GM23338 (cell line): Measurements from ENCODE around the gene MTAP. TPM values are rescaled to one million over a fixed set of nuclear protein-coding genes. Genes with fewer than 3 reads are reported as not detected.

Experiments used
- ATAC-seq: fragments of 200-7000 bp; cut with Tn5 transposase; 3 replicates; pipeline ENCODE4 v1.9.1; 2020
- DNase-seq: peaks from one replicate; pipeline ENCODE4 v3.0.0-alpha.2; 2015; ENCODE audit warnings: low spot score
- H2AFZ ChIP-seq: fragments of 200-600 bp; sonication (generic); 2 replicates; pipeline ENCODE4 v1.8.0; 2016; ENCODE audit warnings: antibody characterized with exemption, mild to moderate bottlenecking, moderate library complexity
- H3F3A ChIP-seq: fragments of 200-600 bp; sonication (generic); replicated peaks from 2 replicates; pipeline ENCODE4 v1.8.0; 2017; ENCODE audit warnings: antibody characterized with exemption, mixed run types, low read depth
- H3K27ac ChIP-seq: fragments of 200-600 bp; sonication (generic); 2 replicates; pipeline ENCODE4 v1.6.1; 2016; ENCODE audit warnings: low read depth
- H3K27me3 ChIP-seq: fragments of 200-600 bp; sonication (generic); 2 replicates; pipeline ENCODE4 v1.8.0; 2016; ENCODE audit warnings: mild to moderate bottlenecking, mixed run types, moderate library complexity; ENCODE audit not compliant: insufficient read depth
- H3K36me3 ChIP-seq: fragments of 200-600 bp; sonication (generic); 2 replicates; pipeline ENCODE4 v1.8.0; 2016; ENCODE audit warnings: mild to moderate bottlenecking; ENCODE audit not compliant: insufficient read depth
- H3K4me1 ChIP-seq: fragments of 200-600 bp; sonication (generic); 2 replicates; pipeline ENCODE4 v1.8.0; 2016; ENCODE audit warnings: mild to moderate bottlenecking, moderate library complexity; ENCODE audit not compliant: insufficient read depth
- H3K4me2 ChIP-seq: fragments of 200-600 bp; sonication (generic); 2 replicates; pipeline ENCODE4 v1.7.1; 2017; ENCODE audit warnings: mixed run types
- H3K4me3 ChIP-seq: fragments of 200-600 bp; sonication (generic); 2 replicates; pipeline ENCODE4 v1.6.1; 2016; ENCODE audit warnings: mixed run types
- H3K79me2 ChIP-seq: fragments of 200-600 bp; sonication (generic); replicated peaks from 2 replicates; pipeline ENCODE4 v1.8.0; 2017; ENCODE audit warnings: mild to moderate bottlenecking; ENCODE audit not compliant: insufficient read depth
- H3K9me2 ChIP-seq: fragments of 200-600 bp; sonication (generic); 2 replicates; pipeline ENCODE4 v1.8.0; 2017; ENCODE audit not compliant: insufficient read depth
- H4K20me1 ChIP-seq: fragments of 200-600 bp; sonication (generic); replicated peaks from 2 replicates; pipeline ENCODE4 v1.8.0; 2017; ENCODE audit warnings: mild to moderate bottlenecking; ENCODE audit not compliant: insufficient read depth
- H3K27ac Mint-ChIP-seq: 2 replicates; pipeline ENCODE4 v1.8.0; 2020; ENCODE audit warnings: inconsistent platforms, mild to moderate bottlenecking, moderate library complexity, mixed read lengths
- H3K27me3 Mint-ChIP-seq: 3 replicates; pipeline ENCODE4 v1.8.0; 2022; ENCODE audit warnings: low read depth, mild to moderate bottlenecking, moderate library complexity, mixed read lengths, inconsistent platforms; ENCODE audit not compliant: insufficient read depth, poor library complexity
- H3K36me3 Mint-ChIP-seq: 3 replicates; pipeline ENCODE4 v1.8.0; 2021; ENCODE audit warnings: low read depth, mild to moderate bottlenecking, inconsistent platforms, moderate library complexity, mixed read lengths
- H3K4me1 Mint-ChIP-seq: 3 replicates; pipeline ENCODE4 v1.8.0; 2020; ENCODE audit warnings: mild to moderate bottlenecking, inconsistent platforms, mixed read lengths
- H3K4me3 Mint-ChIP-seq: 3 replicates; pipeline ENCODE4 v1.8.0; 2021; ENCODE audit warnings: moderate library complexity, mild to moderate bottlenecking, inconsistent platforms, mixed read lengths
- H3K9me3 Mint-ChIP-seq: 3 replicates; pipeline ENCODE4 v1.8.0; 2020; ENCODE audit warnings: moderate library complexity, mild to moderate bottlenecking, inconsistent platforms, mixed read lengths
- CREB1 ChIP-seq: fragments of 250-450 bp; sonication (Bioruptor Pico); IDR thresholded peaks from 2 replicates; pipeline ENCODE4 v1.5.0; 2020; ENCODE audit warnings: low read depth, mild to moderate bottlenecking, moderate library complexity
- EZH2 ChIP-seq: fragments of 200-600 bp; sonication (generic); IDR thresholded peaks from one replicate; pipeline ENCODE4 v1.8.0; 2017; ENCODE audit warnings: antibody characterized with exemption, mild to moderate bottlenecking, low read depth; ENCODE audit not compliant: unreplicated experiment
- EZH2phosphoT487 ChIP-seq: fragments of 200-600 bp; sonication (generic); IDR thresholded peaks from one replicate; pipeline ENCODE4 v1.8.1; 2018; ENCODE audit warnings: antibody characterized with exemption; ENCODE audit not compliant: unreplicated experiment
- JUNB ChIP-seq: IDR thresholded peaks from one replicate; pipeline ENCODE4 v1.6.1; 2016; ENCODE audit warnings: antibody characterized with exemption; ENCODE audit not compliant: unreplicated experiment
- NANOG ChIP-seq: IDR thresholded peaks from 2 replicates; pipeline ENCODE4 v1.6.1; 2016; ENCODE audit warnings: antibody characterized with exemption, borderline replicate concordance
- POLR2AphosphoS5 ChIP-seq: IDR thresholded peaks from 2 replicates; pipeline ENCODE4 v1.6.1; 2016; ENCODE audit warnings: antibody characterized with exemption, low read depth
- STAT1 ChIP-seq: IDR thresholded peaks from one replicate; pipeline ENCODE4 v1.6.1; 2016; ENCODE audit warnings: antibody characterized with exemption; ENCODE audit not compliant: unreplicated experiment
- ZNF114 ChIP-seq: fragments of 250-450 bp; sonication (Bioruptor Pico); IDR thresholded peaks from 2 replicates; pipeline ENCODE4 v1.5.0; 2020; ENCODE audit warnings: mild to moderate bottlenecking, moderate library complexity
- polyA plus RNA-seq: library from polyadenylated mRNA; unstranded; fragments of >200 nt; fragmentation: Nextera tagmentation; extraction: Ambion mirVana; gene quantifications from 2 replicates; pipeline ENCODE4 v1.2.1, GENCODE V29; 2016
- total RNA-seq: library from RNA; depleted of rRNA; stranded (reverse); fragments of >200 nt; shearing (Covaris generic); gene quantifications from 2 replicates; pipeline ENCODE4 v1.2.3, GENCODE V29; 2014
- TF ChIP-seq, protein P1 (sequence below): IDR thresholded peaks from one replicate; pipeline ENCODE4 v1.6.1; 2018; ENCODE audit warnings: antibody characterized with exemption; ENCODE audit not compliant: unreplicated experiment
- TF ChIP-seq, protein P2 (sequence below), 2 experiments: fragments of 200-600 bp in 1 of 2; sonication (generic) in 1 of 2; conservative IDR thresholded peaks; 2 replicates each; pipeline versions ENCODE4 v1.5.1 to v1.6.1; 2016 to 2017; ENCODE audit warnings: antibody characterized with exemption in 2 of 2, low read depth in 2 of 2, mild to moderate bottlenecking in 2 of 2, moderate library complexity in 1 of 2
- TF ChIP-seq, protein P3 (sequence below): fragments of 250-450 bp; sonication (Bioruptor Pico); IDR thresholded peaks from 2 replicates; pipeline ENCODE4 v1.5.0; 2020; ENCODE audit warnings: mild to moderate bottlenecking, moderate library complexity

MTAP gene
- total and polyA plus RNA-seq, 2 experiments from 2014 or later, result 61.8 to 70.0 TPM

DNA sequence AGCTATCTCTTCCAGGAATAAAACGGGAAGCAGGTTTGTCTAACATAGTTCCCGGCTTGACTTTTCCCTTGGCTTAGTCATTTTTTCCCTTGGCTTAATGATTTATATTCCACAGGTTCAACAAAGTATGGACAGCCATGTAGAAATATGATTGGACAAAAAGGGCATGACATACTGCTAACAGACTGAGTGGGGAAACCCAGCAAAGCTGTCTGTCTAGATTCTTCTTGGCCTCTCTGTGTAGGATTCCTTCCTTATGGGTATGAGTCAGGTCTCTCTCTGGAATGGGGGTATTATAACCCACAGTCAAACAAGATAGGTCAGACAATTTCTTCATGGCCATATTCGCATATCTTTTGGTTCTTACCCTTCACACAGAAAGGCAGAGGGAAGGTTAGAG, 5.7 kb upstream of the MTAP start:
- DNase-seq, result no peak
- Histone ChIP-seq H3K4me1 (no peaks in the 10 kb centered on the region), H3K27ac (no peak overlapping the region), H3K4me3 (no peak overlapping the region), H3F3A (no peaks in the 10 kb centered on the region), H2AFZ (no peak overlapping the region), H3K27me3 (peaks cover 52% of the 10 kb centered on the region), H3K9me2 (no peaks in the 10 kb centered on the region), H3K4me2 (no peak overlapping the region), H3K36me3 (no peaks in the 10 kb centered on the region), H3K79me2 (no peaks in the 10 kb centered on the region), H4K20me1 (no peaks in the 10 kb centered on the region)
- no peak overlapping the region for H3K27ac Mint-ChIP-seq
- no peaks in the 10 kb centered on the region for H3K9me3 Mint-ChIP-seq
- peaks cover 3% of the 10 kb centered on the region; the same call in 2 of the 3 replicates for H3K4me1 Mint-ChIP-seq
- no peaks in the 10 kb centered on the region for H3K36me3 Mint-ChIP-seq
- H3K4me3 Mint-ChIP-seq, result no peak overlapping the region
- TF ChIP-seq JUNB, result no peak
- TF ChIP-seq CREB1 (CRISPR knock-in tag), result no peak
- TF ChIP-seq, protein P1, sequence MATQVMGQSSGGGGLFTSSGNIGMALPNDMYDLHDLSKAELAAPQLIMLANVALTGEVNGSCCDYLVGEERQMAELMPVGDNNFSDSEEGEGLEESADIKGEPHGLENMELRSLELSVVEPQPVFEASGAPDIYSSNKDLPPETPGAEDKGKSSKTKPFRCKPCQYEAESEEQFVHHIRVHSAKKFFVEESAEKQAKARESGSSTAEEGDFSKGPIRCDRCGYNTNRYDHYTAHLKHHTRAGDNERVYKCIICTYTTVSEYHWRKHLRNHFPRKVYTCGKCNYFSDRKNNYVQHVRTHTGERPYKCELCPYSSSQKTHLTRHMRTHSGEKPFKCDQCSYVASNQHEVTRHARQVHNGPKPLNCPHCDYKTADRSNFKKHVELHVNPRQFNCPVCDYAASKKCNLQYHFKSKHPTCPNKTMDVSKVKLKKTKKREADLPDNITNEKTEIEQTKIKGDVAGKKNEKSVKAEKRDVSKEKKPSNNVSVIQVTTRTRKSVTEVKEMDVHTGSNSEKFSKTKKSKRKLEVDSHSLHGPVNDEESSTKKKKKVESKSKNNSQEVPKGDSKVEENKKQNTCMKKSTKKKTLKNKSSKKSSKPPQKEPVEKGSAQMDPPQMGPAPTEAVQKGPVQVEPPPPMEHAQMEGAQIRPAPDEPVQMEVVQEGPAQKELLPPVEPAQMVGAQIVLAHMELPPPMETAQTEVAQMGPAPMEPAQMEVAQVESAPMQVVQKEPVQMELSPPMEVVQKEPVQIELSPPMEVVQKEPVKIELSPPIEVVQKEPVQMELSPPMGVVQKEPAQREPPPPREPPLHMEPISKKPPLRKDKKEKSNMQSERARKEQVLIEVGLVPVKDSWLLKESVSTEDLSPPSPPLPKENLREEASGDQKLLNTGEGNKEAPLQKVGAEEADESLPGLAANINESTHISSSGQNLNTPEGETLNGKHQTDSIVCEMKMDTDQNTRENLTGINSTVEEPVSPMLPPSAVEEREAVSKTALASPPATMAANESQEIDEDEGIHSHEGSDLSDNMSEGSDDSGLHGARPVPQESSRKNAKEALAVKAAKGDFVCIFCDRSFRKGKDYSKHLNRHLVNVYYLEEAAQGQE, result no peak
- no peak for TF ChIP-seq EZH2
- TF ChIP-seq ZNF114 (CRISPR knock-in tag), result no peak
- no peak for TF ChIP-seq STAT1
- TF ChIP-seq, protein P2, sequence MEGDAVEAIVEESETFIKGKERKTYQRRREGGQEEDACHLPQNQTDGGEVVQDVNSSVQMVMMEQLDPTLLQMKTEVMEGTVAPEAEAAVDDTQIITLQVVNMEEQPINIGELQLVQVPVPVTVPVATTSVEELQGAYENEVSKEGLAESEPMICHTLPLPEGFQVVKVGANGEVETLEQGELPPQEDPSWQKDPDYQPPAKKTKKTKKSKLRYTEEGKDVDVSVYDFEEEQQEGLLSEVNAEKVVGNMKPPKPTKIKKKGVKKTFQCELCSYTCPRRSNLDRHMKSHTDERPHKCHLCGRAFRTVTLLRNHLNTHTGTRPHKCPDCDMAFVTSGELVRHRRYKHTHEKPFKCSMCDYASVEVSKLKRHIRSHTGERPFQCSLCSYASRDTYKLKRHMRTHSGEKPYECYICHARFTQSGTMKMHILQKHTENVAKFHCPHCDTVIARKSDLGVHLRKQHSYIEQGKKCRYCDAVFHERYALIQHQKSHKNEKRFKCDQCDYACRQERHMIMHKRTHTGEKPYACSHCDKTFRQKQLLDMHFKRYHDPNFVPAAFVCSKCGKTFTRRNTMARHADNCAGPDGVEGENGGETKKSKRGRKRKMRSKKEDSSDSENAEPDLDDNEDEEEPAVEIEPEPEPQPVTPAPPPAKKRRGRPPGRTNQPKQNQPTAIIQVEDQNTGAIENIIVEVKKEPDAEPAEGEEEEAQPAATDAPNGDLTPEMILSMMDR (conservative IDR thresholded peaks at IDR 0.05; ENCODE audit: low read depth in 2 of 2), result no peak
- TF ChIP-seq NANOG, result no peak
- no peak for TF ChIP-seq POLR2AphosphoS5
- no peak for TF ChIP-seq EZH2phosphoT487
- TF ChIP-seq, protein P3, sequence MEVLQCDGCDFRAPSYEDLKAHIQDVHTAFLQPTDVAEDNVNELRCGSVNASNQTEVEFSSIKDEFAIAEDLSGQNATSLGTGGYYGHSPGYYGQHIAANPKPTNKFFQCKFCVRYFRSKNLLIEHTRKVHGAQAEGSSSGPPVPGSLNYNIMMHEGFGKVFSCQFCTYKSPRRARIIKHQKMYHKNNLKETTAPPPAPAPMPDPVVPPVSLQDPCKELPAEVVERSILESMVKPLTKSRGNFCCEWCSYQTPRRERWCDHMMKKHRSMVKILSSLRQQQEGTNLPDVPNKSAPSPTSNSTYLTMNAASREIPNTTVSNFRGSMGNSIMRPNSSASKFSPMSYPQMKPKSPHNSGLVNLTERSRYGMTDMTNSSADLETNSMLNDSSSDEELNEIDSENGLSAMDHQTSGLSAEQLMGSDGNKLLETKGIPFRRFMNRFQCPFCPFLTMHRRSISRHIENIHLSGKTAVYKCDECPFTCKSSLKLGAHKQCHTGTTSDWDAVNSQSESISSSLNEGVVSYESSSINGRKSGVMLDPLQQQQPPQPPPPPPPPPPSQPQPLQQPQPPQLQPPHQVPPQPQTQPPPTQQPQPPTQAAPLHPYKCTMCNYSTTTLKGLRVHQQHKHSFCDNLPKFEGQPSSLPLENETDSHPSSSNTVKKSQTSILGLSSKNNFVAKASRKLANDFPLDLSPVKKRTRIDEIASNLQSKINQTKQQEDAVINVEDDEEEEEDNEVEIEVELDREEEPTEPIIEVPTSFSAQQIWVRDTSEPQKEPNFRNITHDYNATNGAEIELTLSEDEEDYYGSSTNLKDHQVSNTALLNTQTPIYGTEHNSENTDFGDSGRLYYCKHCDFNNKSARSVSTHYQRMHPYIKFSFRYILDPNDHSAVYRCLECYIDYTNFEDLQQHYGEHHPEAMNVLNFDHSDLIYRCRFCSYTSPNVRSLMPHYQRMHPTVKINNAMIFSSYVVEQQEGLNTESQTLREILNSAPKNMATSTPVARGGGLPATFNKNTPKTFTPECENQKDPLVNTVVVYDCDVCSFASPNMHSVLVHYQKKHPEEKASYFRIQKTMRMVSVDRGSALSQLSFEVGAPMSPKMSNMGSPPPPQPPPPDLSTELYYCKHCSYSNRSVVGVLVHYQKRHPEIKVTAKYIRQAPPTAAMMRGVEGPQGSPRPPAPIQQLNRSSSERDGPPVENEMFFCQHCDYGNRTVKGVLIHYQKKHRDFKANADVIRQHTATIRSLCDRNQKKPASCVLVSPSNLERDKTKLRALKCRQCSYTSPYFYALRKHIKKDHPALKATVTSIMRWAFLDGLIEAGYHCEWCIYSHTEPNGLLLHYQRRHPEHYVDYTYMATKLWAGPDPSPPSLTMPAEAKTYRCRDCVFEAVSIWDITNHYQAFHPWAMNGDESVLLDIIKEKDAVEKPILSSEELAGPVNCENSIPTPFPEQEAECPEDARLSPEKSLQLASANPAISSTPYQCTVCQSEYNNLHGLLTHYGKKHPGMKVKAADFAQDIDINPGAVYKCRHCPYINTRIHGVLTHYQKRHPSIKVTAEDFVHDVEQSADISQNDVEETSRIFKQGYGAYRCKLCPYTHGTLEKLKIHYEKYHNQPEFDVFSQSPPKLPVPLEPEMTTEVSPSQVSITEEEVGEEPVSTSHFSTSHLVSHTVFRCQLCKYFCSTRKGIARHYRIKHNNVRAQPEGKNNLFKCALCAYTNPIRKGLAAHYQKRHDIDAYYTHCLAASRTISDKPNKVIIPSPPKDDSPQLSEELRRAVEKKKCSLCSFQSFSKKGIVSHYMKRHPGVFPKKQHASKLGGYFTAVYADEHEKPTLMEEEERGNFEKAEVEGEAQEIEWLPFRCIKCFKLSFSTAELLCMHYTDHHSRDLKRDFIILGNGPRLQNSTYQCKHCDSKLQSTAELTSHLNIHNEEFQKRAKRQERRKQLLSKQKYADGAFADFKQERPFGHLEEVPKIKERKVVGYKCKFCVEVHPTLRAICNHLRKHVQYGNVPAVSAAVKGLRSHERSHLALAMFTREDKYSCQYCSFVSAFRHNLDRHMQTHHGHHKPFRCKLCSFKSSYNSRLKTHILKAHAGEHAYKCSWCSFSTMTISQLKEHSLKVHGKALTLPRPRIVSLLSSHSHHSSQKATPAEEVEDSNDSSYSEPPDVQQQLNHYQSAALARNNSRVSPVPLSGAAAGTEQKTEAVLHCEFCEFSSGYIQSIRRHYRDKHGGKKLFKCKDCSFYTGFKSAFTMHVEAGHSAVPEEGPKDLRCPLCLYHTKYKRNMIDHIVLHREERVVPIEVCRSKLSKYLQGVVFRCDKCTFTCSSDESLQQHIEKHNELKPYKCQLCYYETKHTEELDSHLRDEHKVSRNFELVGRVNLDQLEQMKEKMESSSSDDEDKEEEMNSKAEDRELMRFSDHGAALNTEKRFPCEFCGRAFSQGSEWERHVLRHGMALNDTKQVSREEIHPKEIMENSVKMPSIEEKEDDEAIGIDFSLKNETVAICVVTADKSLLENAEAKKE (CRISPR knock-in tag), result no peak
- peaks cover 3% of the 10 kb centered on the region for H3K27me3 Mint-ChIP-seq
- no peak for ATAC-seq
